Measurements from ENCODE around the gene RNF8.

The RNF8 gene

DNA sequence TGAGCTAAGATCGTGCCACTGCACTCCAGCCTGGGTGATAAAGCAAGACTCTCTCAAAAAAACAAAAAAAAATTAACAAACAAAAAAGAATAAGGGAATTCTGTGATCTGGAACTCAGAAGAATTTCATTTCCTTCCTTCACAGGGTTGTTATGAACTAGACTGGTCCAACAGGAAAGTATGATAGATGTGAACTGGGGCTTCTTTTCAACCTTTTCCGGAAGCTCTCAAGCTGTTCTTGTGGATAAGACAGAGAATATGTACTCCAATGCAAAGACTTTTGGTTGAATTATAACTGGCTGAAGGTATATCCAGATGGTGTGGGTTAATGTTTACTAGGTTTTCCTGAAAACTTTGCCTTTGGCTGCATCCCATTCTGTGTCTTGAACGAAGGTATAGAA lies 5.3 kb downstream of the RNF8 start:
- DNase-seq (ENCODE audit: low read depth): no peak

DNA sequence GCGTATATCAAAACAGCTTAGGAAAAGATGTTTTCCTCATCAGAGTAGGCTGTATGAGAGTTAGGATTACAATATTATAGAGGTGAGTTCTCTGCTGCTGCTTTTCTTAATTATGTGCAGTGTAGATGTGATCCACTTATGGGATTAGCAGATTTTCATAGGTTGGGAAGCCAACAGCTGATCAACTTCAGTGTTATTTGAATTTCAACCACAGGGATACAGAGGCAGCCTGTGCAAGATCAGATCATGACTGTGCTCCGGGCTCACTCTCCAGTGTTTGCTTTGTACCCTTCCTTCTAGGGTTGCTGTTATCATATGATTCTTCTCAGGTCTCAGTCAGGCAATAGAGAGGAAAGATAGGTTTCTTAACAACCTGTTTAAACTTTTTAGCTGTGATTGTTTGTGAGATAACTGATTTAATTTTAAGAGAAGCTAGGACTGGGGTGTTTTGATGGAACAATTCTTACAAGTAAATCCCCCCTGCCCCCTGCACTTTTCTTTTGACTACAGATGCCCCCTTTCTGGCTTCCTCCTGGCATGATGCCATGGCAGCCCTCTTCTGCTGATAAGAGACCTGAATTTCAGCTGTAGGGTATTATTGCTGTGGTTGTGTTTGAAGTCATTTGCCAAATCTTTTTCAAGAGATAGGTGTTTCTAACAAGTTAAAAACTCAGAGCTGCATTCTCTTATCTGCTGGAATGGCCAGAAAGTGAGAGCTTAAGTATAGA lies 8.5 kb downstream of the RNF8 start:
- DNase-seq (ENCODE audit: low read depth): no peak

DNA sequence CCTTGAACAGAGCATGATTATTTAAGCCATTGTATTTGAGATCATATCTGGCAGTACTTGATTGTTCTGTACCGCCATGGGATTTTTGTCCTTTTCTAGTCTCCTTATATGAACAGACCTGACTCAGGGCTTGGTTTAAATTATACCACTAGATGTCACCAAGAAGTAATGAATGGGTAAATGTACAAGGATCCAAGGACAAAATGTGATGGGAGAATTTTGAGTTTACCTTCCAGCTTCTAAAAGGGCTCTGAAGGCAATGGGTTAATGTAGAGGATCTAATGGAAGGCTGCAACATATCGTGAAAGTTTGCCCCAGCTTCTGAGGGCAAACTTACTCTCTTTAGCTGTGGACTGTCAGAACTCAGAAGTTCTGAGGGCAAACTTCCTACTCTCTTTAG lies 12.0 kb downstream of the RNF8 start:
- peak; percentile 17 for DNase-seq (ENCODE audit: low read depth)

DNA sequence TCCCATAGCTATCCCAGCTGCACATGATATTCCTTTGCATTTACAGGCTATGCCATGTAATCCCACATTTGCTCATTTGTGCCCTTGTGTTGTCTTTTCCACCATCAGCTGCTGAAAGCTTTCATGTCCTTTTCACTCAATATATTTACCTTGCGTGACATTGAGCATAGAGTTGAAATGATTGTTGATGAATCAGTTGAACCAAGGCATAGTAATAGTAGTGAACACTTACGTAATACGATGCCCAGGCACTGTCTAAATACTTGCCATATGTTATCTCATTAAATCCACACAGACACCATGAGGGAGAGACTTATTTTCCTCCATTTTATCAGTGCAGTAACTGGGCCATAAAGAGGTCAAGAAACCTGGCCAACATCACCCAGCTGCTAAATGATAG lies 13.1 kb downstream of the RNF8 start:
- no peak for DNase-seq (ENCODE audit: low read depth)

DNA sequence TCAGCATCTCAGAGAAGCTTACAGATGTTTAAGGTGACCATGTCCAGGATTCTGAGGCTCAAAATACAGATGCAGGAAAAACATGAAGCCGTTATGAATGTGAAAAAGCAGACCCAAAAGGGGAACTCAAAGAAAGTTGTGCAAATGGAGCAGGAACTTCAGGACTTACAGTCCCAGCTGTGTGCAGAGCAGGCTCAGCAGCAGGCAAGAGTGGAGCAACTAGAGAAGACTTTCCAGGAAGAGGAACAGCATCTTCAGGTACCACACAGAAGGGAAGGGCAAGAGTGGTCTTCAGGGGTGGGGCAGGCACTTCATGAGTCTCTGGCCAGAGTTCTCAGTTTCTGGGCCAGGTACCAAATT lies 15.2 kb downstream of the RNF8 start:
- DNase-seq (ENCODE audit: low read depth): no peak

DNA sequence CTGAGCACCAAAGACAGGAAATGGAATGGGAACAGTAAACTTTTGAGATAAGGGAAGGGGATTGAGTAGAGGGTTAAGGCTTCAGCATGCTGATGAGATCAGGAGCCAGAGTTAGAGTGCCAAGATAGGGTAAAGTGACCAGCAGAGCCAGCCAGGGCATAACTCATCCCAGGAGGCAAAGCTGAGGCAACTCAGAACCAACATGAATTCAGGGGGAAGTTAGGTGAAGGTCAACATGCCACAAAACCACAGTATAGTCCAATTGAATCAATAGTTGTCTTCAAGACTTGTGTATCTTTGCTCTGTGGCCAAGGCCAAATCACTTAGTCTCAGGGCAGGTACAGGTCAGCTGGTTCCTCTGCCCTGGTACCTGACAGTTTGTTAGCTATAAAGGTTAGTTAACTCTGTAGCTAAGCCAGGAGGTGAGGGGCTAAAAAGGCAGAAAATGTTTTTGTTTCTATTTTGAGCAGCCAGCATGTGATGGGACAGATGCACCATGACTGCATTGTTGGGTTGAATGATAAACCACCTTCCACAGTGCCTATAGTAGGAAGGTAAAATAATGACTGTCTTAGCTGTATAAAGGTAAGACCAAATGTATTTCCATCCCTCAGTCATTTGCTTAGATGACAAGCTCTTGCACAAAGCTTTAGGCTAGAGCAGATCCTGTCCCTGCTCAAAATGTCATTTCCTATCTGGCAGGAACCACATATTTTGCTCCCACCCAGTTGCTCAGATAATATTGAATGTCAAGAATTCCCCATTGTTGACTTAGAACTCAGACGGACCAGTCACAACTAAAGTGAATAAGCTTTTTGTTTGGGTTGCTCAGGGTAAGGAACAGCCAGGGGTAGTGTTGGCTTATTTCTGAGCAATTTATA lies 15.8 kb downstream of the RNF8 start:
- DNase-seq (ENCODE audit: low read depth): no peak

DNA sequence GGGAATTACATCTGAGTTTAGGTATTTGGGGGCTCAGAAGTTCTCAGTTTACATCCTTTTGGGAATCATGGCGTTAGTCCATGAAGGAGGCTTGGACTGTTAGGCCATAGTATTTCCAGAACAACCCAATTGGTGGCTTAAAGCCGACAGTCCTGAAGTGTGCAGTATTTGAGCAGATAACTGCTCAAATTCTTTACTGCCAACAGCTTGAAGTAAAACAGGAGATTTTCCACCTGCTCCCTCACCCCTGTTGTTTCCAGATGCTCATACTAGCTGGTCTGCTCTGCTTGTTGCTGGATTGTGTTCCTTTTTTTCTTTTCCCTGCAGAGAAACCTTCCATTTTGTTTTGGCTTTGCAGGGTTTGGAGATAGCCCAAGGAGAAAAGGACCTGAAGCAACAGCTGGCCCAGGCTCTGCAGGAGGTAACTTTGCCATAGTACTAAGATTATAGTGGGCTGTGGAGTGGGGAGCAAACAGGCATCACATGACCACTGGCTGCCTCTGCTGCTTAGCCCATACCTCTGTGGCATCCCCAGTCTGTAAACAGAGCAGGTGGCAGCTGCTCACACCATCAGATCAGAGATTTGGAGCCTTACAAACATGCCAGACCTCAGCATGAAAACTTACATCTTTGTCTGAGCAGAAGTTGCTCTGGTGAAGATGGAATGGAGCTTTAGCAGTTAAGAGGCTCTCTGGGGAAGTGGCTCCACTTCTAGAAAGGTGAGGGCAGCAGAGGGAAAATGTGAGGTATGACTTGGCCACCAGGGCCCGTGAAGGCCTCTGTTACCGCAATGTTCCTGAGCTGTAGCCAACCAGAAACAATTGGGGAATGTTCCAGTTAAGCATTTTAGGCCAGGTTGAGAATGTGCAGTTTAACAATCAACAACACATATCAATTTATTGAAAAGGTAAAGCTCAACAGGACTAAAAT lies 17.6 kb downstream of the RNF8 start:
- DNase-seq (ENCODE audit: low read depth): no peak

DNA sequence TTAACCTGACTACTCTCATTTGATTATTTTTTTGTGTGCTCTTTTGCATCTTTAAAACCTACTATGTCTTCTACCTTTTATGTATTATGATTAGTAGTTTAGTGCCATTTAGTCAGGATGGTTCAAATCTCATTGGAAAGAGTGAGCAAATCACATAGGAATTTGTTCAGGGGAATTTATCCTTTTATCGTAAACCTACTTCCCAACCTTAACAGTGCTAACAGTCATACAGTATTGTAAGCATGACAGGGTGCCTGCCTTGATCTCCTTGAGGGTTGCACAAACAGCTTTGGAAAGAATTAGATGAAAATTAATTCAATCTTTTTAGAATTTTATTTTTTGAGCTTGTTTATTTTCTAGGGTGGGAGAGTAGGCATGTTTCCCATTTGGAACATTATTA lies 18.3 kb downstream of the RNF8 start:
- DNase-seq (ENCODE audit: low read depth): no peak

DNA sequence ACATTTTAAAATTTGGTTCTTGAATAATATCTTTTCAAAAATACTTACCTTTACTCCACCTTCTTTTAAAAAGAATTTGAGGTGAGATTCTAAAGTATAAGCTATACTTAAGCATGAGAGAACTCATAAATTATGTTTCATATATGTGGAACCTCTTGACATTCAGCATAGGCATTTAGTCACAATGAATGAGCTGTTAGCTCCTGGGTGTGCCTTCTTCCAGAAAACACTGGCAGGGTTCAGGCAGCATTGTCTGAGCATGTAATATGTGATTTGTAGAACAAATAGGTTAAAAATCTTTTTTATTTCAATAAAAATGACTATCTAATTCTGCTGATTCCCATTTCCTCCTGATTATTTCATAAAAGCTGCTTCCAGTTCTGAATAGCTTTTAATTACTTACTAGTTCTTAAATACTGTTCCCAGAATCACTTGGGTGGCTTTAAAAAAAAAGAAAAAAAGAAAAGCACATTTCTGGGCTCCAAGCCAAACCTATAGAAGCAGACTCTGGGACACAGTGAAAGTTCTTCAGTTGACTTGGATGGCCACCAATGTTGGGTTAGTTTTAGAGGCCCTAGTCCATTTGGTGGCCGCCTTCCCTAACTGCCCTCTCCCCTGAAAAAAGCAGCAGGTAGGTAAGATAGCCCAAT lies 20.2 kb downstream of the RNF8 start:
- DNase-seq (ENCODE audit: low read depth): no peak

DNA sequence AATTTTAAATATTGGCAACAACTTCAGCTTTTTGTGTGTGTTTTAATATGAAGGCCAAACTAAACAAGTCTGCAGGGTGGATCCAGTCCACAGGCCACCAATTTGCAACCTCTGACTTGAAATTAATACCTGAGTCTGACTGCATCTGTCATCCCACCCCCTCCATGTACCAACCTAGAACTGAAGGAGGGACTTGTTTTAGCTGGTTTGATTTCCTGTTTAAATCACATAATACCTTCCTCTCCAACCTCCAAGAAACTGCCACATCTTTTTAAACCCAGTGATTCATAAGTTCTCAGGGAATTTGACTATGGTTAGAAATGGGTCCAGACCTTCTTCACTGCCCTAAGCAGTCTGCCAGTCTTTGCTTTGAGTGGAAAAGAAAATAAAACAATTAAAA lies 21.6 kb downstream of the RNF8 start:
- no peak for DNase-seq (ENCODE audit: low read depth)

DNA sequence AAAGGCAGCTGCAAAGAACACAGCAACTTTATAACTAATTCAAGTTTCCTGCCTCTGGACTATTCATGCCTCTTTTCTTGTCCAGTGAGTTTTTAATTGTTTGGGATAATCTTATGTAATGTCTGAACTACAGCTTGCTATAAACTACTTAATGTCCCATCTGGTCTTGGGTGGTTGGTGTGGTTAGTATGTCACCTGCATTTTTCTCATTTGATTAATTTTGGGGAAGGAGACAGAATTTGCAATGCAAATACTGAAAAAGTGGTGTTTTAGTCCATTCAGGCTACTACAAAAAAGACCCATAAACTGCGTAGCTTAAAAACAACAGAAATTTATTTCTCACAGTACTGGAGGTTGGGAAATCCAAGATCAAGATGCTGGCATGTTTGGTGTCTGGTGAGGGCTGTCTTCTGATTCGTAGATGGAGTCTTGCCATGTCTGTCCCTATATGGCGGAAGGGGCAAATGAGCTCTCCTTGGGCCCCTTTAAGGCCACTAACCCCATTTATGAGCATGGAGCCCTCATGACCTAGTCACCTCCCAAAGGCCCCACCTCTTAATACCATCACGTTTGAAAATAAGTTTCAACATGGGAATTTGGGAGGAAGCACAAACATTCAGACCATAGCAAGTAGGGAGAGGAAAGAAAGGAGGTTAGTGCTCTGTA lies 22.4 kb downstream of the RNF8 start:
- no peak for DNase-seq (ENCODE audit: low read depth)

DNA sequence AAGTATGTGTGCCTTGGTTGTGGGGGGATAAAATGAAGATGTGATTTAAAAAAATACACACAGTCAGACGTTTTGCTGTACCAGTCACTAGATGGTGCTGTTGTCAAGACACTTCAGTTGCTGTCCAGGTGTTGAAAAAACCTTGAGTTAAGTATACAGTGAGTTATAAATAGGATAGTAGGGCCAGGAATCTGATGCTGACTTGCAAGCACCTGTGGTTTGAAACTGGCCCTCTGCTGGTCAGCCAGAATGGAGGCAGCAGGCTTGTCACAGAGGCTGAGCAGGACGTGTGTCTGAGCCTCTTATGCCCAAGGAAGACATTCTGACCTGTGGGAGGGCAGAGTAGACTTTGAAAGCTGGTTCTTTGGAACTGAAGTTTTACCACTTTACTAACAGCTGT lies 27.8 kb downstream of the RNF8 start:
- no peak for DNase-seq (ENCODE audit: low read depth)

DNA sequence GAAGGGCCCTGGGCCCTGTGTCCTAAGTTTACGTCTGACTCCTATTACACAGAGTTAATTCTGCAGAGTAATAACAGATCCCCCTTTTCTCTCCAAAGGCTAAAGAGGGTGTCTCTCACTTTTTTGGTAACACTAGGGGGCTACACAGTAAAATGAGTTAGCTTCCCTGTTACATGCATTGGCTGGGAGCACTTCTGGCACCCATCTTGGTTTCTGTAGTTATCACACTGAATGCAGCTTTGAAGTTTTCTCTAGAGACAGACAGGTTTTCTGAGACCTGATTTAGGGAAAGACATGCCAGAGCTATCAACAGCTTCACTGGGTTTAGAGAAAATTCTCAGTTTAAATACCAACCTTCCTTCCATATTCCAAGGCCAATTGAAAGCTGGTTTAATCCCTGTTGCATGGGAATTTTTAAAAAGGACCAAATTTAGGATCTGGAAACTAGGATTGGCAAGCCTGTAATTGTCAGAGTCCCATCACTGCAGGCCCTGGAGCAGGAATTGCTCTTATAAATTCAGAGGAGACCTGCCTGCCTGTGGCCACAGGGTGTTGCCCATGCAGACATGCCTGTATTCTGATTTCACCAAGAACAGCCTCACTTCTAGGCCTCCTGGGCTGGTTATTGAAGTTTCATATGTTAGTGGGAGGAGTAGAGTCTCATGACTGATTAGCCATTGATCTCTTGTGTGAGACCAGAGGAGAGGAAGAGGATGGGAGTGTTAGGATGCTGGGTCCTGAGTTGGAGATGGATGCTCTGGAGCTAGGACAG lies 29.4 kb downstream of the RNF8 start:
- DNase-seq (ENCODE audit: low read depth): no peak

DNA sequence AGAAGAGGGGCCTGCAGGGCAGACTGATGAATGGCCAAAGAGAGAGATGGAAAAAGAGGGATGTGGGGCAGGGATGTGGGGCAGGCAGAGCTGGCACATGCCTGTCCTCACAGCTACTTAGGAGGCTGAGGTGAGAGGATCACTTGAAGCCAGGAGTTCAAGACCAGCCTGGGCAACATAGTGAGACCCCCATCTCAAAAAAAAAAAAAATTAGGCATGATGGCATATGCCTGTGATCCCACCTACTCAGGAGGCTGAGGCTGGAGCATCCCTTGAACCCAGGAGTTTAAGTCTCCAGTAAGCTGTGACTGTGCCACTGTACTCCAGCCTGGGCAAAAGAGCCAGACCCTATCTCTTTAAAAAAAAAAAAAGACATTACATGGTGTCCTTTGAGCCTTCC lies 34.8 kb downstream of the RNF8 start:
- DNase-seq (ENCODE audit: low read depth): no peak

DNA sequence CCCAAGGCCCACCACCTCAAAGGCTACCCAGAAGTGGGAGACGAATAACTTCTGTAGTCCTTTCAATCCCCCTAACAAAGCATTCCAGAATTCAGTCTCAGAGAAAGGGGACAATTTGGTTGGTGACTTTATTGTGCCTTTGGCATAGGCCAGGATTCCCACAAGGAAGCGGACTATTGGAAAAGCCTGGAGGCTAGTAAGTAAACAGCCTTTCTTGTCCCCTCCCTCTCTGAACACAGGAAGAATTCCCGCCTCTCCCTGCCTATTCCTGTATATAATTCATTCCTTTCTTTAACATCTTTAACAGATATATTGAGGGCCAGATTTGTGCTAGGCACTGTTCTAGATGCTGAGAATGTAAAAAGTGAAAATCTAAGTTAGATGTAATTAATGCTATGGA lies 36.1 kb downstream of the RNF8 start:
- DNase-seq (ENCODE audit: low read depth): no peak

DNA sequence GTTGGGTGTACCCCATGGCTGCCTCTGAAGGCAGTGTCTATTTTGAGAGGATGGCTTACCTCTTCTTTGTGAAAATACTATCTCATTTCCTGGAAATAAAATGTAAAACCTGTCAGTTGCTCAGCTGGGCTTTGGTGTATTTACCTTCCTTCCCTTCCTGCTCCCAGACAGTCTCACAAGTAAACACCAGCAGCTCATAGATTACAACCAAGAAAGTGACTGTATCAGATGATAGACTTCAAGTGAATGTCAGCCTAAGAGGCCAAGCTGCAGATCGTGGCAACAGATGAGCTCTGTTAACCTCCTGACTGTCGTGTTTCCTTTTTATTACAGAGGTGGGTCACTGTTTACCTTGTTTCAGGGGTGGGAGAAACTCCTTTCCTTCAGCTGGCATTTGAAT lies 37.3 kb downstream of the RNF8 start:
- DNase-seq (ENCODE audit: low read depth): no peak

DNA sequence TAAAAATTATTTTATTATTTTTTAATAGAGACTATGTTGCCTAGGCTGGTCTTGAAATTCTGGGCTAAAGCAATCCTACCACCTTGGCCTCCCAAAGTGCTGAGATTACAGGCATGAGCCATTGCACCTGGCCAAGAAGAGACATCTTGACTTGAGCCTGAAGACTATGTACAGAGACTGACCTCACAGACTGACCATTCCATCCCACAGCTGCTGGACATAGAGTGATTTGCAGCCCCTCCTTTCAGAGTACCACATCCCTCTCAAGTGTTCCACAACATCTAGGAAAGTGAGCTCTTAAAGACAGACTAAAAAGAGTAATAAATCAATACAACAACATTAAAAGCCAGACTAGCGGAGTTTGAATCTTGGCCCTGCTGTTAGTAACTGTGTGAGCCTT lies 39.0 kb downstream of the RNF8 start:
- no peak for DNase-seq (ENCODE audit: low read depth)

DNA sequence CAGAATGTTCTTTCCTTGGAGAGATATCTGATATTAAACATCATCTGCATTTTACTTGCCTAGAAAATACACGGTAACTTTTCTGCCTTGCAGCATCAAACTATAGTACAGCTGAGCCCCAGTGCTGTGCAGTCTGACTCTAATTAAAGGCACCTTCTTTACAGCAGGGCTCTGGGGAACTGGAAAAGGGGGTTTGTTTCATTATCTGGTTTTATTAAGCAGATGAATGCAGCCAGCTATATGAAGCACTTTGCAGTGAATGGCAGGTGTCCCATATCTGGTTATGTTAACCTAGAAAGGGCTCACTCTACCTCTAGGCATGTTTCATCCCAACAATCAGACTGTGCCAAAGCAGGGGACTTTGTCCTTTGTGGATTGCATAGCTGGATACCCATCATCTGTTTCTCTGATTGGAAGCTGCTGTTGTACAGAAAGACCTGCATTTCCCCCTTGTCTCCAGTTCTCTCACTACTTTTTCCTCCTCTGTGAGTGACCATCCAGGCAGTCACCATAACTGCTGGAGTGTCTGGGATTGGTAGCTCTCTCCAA lies 39.7 kb downstream of the RNF8 start:
- no peak for DNase-seq (ENCODE audit: low read depth)

DNA sequence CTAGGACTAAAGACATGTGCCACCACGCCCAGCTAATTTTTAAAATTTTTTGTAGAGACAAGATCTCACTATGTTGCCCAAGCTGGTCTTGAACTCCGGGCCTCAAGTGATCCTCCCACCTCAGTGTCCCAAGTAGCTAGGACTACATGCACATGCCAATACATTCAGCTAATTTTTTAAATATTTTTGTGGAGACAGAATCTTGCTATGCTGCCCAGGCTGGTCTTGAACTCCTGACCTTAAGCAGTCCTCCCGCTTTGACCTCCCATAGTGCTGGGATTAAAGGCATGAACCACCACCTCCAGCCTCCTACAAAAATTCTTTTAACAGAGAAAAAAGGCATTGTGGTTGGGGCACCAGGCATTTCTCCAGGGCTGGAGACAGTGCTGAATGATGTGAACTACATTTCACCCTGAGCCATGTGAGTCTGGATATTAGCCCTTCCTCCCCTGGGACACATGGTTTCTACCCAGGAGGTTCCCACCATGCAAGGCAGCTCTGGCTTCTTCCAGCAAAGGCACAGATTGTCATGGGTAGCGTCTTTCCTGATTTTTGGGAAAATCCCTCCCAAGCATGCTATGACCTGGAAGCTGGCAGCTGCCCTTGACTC lies 42.9 kb downstream of the RNF8 start:
- DNase-seq (ENCODE audit: low read depth): peak; percentile 71

DNA sequence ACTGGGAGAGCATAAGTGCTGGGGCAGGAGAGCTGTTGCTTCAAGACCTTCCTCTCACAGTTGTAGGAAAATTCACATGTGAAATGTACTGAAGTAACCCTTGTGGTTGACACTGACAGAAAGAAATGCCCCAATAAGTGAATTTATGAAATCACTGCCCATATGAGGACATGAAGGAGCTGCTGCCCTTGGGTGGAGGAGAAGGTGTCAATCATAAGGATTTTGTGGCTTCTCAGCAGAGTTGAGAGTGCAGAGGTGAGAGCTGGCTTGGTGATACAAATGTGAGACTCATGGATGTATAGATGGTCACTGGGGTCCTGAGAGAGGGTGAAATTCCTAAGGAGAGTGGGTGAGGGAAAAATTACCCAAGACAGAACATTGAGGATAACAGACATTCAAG lies 45.3 kb downstream of the RNF8 start:
- DNase-seq (ENCODE audit: low read depth): no peak

All from stromal cell of bone marrow (primary cell).